ENCODE results near the gene CCL22. TPM values are rescaled to one million over a fixed set of nuclear protein-coding genes. Genes with fewer than 3 reads are reported as not detected.

CCL22 gene
- total and polyA plus RNA-seq, 2 donors (not counting 3 experiments of a cell fraction or from before 2014, with no cell fraction given), result not detected

DNA sequence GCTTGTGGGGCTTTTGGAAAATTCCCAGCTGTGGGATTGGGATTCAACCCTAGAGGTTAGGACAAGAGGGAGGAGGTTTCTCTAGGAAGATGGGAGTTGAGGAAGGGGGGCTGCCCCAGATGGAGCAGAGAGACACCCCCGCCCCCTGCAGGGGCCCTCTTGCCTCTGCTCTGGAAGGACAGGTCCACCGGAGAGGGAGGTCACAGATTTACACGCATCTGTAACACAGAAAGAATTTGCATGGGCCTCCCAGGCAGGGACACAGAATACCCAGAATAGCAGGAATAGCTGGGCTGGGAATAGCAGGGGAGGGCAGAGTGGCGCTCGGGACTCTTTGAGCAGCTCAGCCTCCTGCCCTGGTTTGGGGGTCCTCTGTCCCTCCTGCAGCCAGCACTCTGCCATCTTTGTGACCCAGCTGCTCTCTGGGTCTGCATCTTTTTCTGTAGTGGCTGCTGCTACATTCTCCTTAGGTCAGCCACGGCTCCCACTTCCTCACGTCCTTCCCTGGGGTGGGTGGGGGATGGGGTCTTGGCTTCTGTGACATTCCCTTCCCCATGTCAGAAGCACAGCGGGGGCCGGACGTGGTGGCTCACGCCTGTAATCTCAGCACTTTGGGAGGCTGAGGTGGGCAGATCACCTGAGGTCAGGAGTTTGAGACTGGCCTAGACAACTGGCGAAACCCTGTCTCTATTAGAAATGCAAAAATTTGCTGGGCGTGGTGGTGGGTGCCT lies 40.2 kb upstream of the CCL22 start:
- no peak for FAIRE-seq
- intact Hi-C loops (cut with micrococcal nuclease), result no loop called here
- CTCF ChIA-PET, result interaction anchor here (0.9 kb wide), 1 partner anchor 86 kb away, joined by 3 read pairs; the partner anchor contains the start of gene CCL17

More for the DNA sequence above, 40.2 kb upstream of the CCL22 start:
- H3K27ac ChIP-seq (ENCODE audit: insufficient read depth, low read depth, low read length), result no peak overlapping the region
- H3K9me3 ChIP-seq (replicated peaks; ENCODE audit: control insufficient read depth, insufficient read depth, low read length), result no peaks in the 10 kb centered on the region
- H4K20me1 ChIP-seq (replicated peaks; ENCODE audit: control insufficient read depth, extremely low read depth, insufficient read depth, low read length), result no peaks in the 10 kb centered on the region
- peaks cover 33% of the 10 kb centered on the region for H3K4me1 ChIP-seq (ENCODE audit: control insufficient read depth, extremely low read depth, insufficient read depth, low read length)
- BruUV-seq (replicated peaks), result no TSS peak
- dilution Hi-C loops (cut with MboI; ENCODE audit: extremely low pct_ligation_motif_present, low sequenced_read_pairs), result loop anchor here (25.0 kb wide), 1 partner anchor 94 kb away; the partner anchor contains the start of gene CCL17
- no peak overlapping the region for H2AFZ ChIP-seq (ENCODE audit: low read depth, low read length)
- no peaks in the 10 kb centered on the region for H3K9me1 ChIP-seq (replicated peaks; ENCODE audit: control insufficient read depth, extremely low read depth, insufficient read depth, low read length)
- POLR2A ChIA-PET, result no interaction called here
- no peaks in the 10 kb centered on the region for H3K36me3 ChIP-seq (ENCODE audit: control insufficient read depth in 2 of 2, extremely low read depth in 1 of 2, insufficient read depth in 2 of 2, low read length in 2 of 2)
- DNase-seq (ENCODE audit: low read depth, low spot score), result no peak
- no peak overlapping the region for H3K4me3 ChIP-seq (replicated peaks in 1 of 3; ENCODE audit: insufficient read depth in 1 of 3, low read depth in 1 of 3, low read length in 3 of 3)
- no peak overlapping the region for H3K9ac ChIP-seq (replicated peaks; ENCODE audit: extremely low read depth, insufficient read depth, low read length)
- H3K4me2 ChIP-seq (ENCODE audit: insufficient read depth, low read length), result no peak overlapping the region
- H3K27me3 ChIP-seq (ENCODE audit: control insufficient read depth in 2 of 2, insufficient read depth in 2 of 2, low read length in 2 of 2), result no peaks in the 10 kb centered on the region
- H3K79me2 ChIP-seq (ENCODE audit: control insufficient read depth, insufficient read depth, low read length), result no peaks in the 10 kb centered on the region
- TF ChIP-seq FOS (IDR thresholded peaks at IDR 0.05; ENCODE audit: borderline replicate concordance, insufficient read depth, low read length) (no peak), GATA2 (IDR thresholded peaks at IDR 0.05; ENCODE audit: insufficient read depth, insufficient read length, low read depth, low read length) (no peak), CTCF (IDR thresholded peaks at IDR 0.05; ENCODE audit: extremely low read depth in 1 of 2, insufficient read depth in 1 of 2, low read depth in 1 of 2, low read length in 2 of 2) (no peak), MYC (IDR thresholded peaks at IDR 0.05; ENCODE audit: low read depth, low read length) (no peak), JUN (IDR thresholded peaks at IDR 0.05; ENCODE audit: borderline replicate concordance, insufficient read depth, insufficient read length, low read depth) (no peak), MAX (IDR thresholded peaks at IDR 0.05; ENCODE audit: insufficient read depth, insufficient read length) (no peak), POLR2AphosphoS5 (IDR thresholded peaks at IDR 0.05; ENCODE audit: insufficient read depth, low read depth, low read length) (no peak), EZH2 (IDR thresholded peaks at IDR 0.05; ENCODE audit: borderline replicate concordance, low read depth, low read length, severe bottlenecking) (no peak), POLR2A (IDR thresholded peaks at IDR 0.05; ENCODE audit: low read depth, low read length) (no peak)
